Peyer's patch (tissue), 4 donors: Measurements from ENCODE around the gene GOLGA8S.

Source experiments
- POLR2A ChIP-seq, 2 donors: fragments of 450-650 bp; IDR thresholded peaks; one replicate each; pipeline ENCODE4 v1.5.1; 2017; ENCODE audit warnings: antibody characterized with exemption in 2 of 2, mild to moderate bottlenecking in 2 of 2, moderate library complexity in 2 of 2
- TF ChIP-seq, protein P1 (sequence below), 6 experiments: fragments of 450-650 bp in 4 of 6; fragments of 200-600 bp in 2 of 6; sonication (generic) in 1 of 6; IDR thresholded peaks; one replicate each; pipeline ENCODE4 v1.5.1; 2017 to 2019; ENCODE audit warnings: antibody characterized with exemption in 6 of 6, mild to moderate bottlenecking in 3 of 6, moderate library complexity in 1 of 6

DNA sequence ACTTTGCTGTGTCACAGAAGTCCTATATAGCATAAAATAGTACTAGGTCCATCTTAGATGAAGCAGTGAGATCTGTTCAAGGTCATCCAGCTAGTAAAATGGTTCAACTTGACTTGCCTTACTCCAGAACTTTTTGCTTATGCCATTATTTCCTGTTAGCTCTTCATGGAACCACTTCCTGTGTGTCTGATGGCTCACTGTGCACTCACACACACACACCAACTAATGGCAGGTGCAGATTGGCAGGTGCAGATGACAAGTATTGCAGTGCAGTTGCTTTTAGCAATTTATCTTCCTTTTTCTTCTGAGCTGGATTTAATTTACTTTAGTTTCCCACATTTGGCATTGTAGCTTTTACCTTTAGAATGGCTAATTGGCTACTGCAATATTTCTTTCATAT is 29.8 kb downstream of the GOLGA8S start:
- TF ChIP-seq, protein P1, sequence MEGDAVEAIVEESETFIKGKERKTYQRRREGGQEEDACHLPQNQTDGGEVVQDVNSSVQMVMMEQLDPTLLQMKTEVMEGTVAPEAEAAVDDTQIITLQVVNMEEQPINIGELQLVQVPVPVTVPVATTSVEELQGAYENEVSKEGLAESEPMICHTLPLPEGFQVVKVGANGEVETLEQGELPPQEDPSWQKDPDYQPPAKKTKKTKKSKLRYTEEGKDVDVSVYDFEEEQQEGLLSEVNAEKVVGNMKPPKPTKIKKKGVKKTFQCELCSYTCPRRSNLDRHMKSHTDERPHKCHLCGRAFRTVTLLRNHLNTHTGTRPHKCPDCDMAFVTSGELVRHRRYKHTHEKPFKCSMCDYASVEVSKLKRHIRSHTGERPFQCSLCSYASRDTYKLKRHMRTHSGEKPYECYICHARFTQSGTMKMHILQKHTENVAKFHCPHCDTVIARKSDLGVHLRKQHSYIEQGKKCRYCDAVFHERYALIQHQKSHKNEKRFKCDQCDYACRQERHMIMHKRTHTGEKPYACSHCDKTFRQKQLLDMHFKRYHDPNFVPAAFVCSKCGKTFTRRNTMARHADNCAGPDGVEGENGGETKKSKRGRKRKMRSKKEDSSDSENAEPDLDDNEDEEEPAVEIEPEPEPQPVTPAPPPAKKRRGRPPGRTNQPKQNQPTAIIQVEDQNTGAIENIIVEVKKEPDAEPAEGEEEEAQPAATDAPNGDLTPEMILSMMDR (IDR thresholded peaks at IDR 0.05), result no peak
- no peak for TF ChIP-seq POLR2A (IDR thresholded peaks at IDR 0.05)
